GM12891 (cell line): ENCODE data around the gene CBLL1.
A peak's percentile ranks its signal among the peaks of the same experiment; 100 is the strongest.

Source experiments
- DNase-seq: peaks from one replicate; pipeline ENCODE4 v3.0.0; 2011; ENCODE audit warnings: low spot score; ENCODE audit not compliant: insufficient read length
- FAIRE-seq: peaks from 2 replicates; lab custom pipeline; 2011; peaks lifted over from hg19 to GRCh38; lab: Jason Lieb, UNC
- PAX5 ChIP-seq: IDR thresholded peaks from 2 replicates; pipeline ENCODE4 v1.6.1; 2011; ENCODE audit warnings: low read length, moderate library complexity, mild to moderate bottlenecking; ENCODE audit not compliant: insufficient read depth, severe bottlenecking
- POLR2A ChIP-seq: IDR thresholded peaks from 2 replicates; pipeline ENCODE4 v1.6.1; 2011; ENCODE audit warnings: low read depth, low read length, control low read depth
- POLR2AphosphoS5 ChIP-seq: IDR thresholded peaks from 2 replicates; pipeline ENCODE4 v1.6.1; 2011; ENCODE audit warnings: low read depth, low read length, control low read depth
- POU2F2 ChIP-seq: IDR thresholded peaks from 2 replicates; pipeline ENCODE4 v1.6.1; 2011; ENCODE audit warnings: low read depth, mild to moderate bottlenecking, control low read depth, low read length, moderate library complexity
- SPI1 ChIP-seq: IDR thresholded peaks from 2 replicates; pipeline ENCODE4 v1.6.1; 2011; ENCODE audit warnings: low read depth, low read length, control low read depth
- TAF1 ChIP-seq: IDR thresholded peaks from 2 replicates; pipeline ENCODE4 v1.6.1; 2011; ENCODE audit warnings: low read depth, low read length, control low read depth

CBLL1 gene

GRCh38 chr7:107728276-107728675, 15.7 kb upstream of the CBLL1 start:
- DNase-seq = no peak
- no peak for FAIRE-seq
- no peak for TF ChIP-seq PAX5
- no peak for TF ChIP-seq POLR2A
- TF ChIP-seq POLR2AphosphoS5 = no peak
- TF ChIP-seq TAF1 = no peak
- no peak for TF ChIP-seq POU2F2
- TF ChIP-seq SPI1 = no peak

GRCh38 chr7:107742678-107743566, 1.0 kb upstream of the CBLL1 start:
- DNase-seq (peak; percentile 35), FAIRE-seq (no peak)
- TF ChIP-seq SPI1 (peak; percentile 96), POLR2A (no peak)

- DNase-seq (no peak), FAIRE-seq (no peak)
- no peak for TF ChIP-seq PAX5
- no peak for TF ChIP-seq SPI1
- TF ChIP-seq POU2F2 = no peak
- no peak for TF ChIP-seq TAF1
- TF ChIP-seq POLR2AphosphoS5 = no peak
- TF ChIP-seq POLR2A = no peak
Measured at GRCh38 chr7:107744345-107744750, 406 bp downstream of the CBLL1 start.

GRCh38 chr7:107746006-107746405, 2.1 kb downstream of the CBLL1 start:
- no peak for DNase-seq
- no peak for FAIRE-seq
- TF ChIP-seq POU2F2 (no peak), SPI1 (no peak), POLR2A (no peak), POLR2AphosphoS5 (no peak), PAX5 (no peak), TAF1 (no peak)

- no peak for DNase-seq
- TF ChIP-seq SPI1 (no peak), POLR2AphosphoS5 (no peak), TAF1 (no peak), POU2F2 (no peak), PAX5 (no peak), POLR2A (no peak)
- FAIRE-seq = no peak
Measured at GRCh38 chr7:107751113-107751512, 7.2 kb downstream of the CBLL1 start.

GRCh38 chr7:107754642-107755041, 10.7 kb downstream of the CBLL1 start:
- no peak for DNase-seq
- no peak for FAIRE-seq
- no peak for TF ChIP-seq POLR2A
- TF ChIP-seq POU2F2 = no peak
- TF ChIP-seq POLR2AphosphoS5 = no peak
- no peak for TF ChIP-seq PAX5
- no peak for TF ChIP-seq TAF1
- TF ChIP-seq SPI1 = no peak

- no peak for TF ChIP-seq SPI1
- FAIRE-seq = no peak
- no peak for DNase-seq
Measured at GRCh38 chr7:107758667-107759066, 14.7 kb downstream of the CBLL1 start.

GRCh38 chr7:107767391-107767790, 23.4 kb downstream of the CBLL1 start:
- TF ChIP-seq POLR2AphosphoS5 (no peak), PAX5 (no peak), POLR2A (no peak), TAF1 (no peak), SPI1 (no peak), POU2F2 (no peak)
- FAIRE-seq = no peak

GRCh38 chr7:107768263-107768662, 24.3 kb downstream of the CBLL1 start:
- no peak for TF ChIP-seq TAF1
- TF ChIP-seq POU2F2 = no peak
- TF ChIP-seq POLR2A = no peak
- no peak for TF ChIP-seq PAX5
- TF ChIP-seq POLR2AphosphoS5 = no peak
- TF ChIP-seq SPI1 = no peak
- DNase-seq = no peak
- FAIRE-seq = no peak

More at GRCh38 chr7:107767391-107767790, 23.4 kb downstream of the CBLL1 start:
- DNase-seq = no peak

- no peak for TF ChIP-seq PAX5
- TF ChIP-seq TAF1 = no peak
- TF ChIP-seq POU2F2 = no peak
- no peak for TF ChIP-seq SPI1
- DNase-seq (no peak), FAIRE-seq (no peak)
Measured at GRCh38 chr7:107773027-107773426, 29.1 kb downstream of the CBLL1 start.
